GM23248 (cell line): ENCODE results near the gene ANKRD42.

Experiments used
- EZH2 ChIP-seq: fragments of 200-600 bp; sonication (generic); IDR thresholded peaks from 2 replicates; pipeline ENCODE4 v1.6.1; 2018; ENCODE audit warnings: antibody characterized with exemption, mild to moderate bottlenecking; ENCODE audit not compliant: insufficient read depth, poor library complexity, severe bottlenecking
- EZH2phosphoT487 ChIP-seq: fragments of 200-600 bp; sonication (generic); IDR thresholded peaks from 2 replicates; pipeline ENCODE4 v1.6.1; 2018; ENCODE audit warnings: antibody characterized with exemption, moderate library complexity, mild to moderate bottlenecking, low read depth; ENCODE audit not compliant: insufficient read depth

GRCh38 chr11:83223457-83223856, 29.9 kb downstream of the ANKRD42 start:
- TF ChIP-seq EZH2: no peak
- no peak for TF ChIP-seq EZH2phosphoT487
